Heart left ventricle (tissue), 16 donors: ENCODE data around the gene SMARCC1. TPM values are rescaled to one million over a fixed set of nuclear protein-coding genes. Genes with fewer than 3 reads are reported as not detected.

Experiments
- ATAC-seq, 4 donors: fragments of 200-7000 bp; cut with Tn5 transposase; one replicate each; pipeline ENCODE4 v1.9.1; 2020 to 2022; ENCODE audit warnings: moderate library complexity in 4 of 4, mild to moderate bottlenecking in 3 of 4, moderate number of reproducible peaks in 1 of 4
- DNase-seq, 5 donors: peaks; one replicate each; pipeline ENCODE4 v3.0.0-alpha.2; 2020
- H3K27ac ChIP-seq, 12 donors: fragments of 200-600 bp; sonication (generic) in 4 of 12; one replicate each; pipeline versions ENCODE4 v1.5.0 to v1.8.0; 2016 to 2022; ENCODE audit warnings: mild to moderate bottlenecking in 2 of 12
- H3K27me3 ChIP-seq, 9 donors: fragments of 200-600 bp; sonication (generic) in 2 of 9; one replicate each; pipeline versions ENCODE4 v1.5.1 to v1.8.0; 2016 to 2022; ENCODE audit warnings: mild to moderate bottlenecking in 3 of 9
- H3K36me3 ChIP-seq, 9 donors: fragments of 200-600 bp; sonication (generic) in 2 of 9; one replicate each; pipeline versions ENCODE4 v1.5.0 to v1.8.0; 2018 to 2022; ENCODE audit warnings: mild to moderate bottlenecking in 2 of 9
- H3K4me1 ChIP-seq, 12 donors: fragments of 200-600 bp; sonication (generic) in 4 of 12; one replicate each; pipeline versions ENCODE4 v1.5.0 to v1.8.0; 2016 to 2022; ENCODE audit warnings: mild to moderate bottlenecking in 3 of 12
- H3K4me3 ChIP-seq, 12 donors: fragments of 200-600 bp; sonication (generic) in 4 of 12; one replicate each; pipeline versions ENCODE4 v1.5.0 to v1.8.0; 2017 to 2022; ENCODE audit warnings: mild to moderate bottlenecking in 9 of 12, moderate library complexity in 4 of 12
- H3K9me3 ChIP-seq, 12 donors: fragments of 200-600 bp; sonication (generic) in 4 of 12; one replicate each; pipeline versions ENCODE4 v1.5.0 to v1.8.0; 2016 to 2022; ENCODE audit warnings: mild to moderate bottlenecking in 1 of 12
- CTCF ChIP-seq, 12 donors: fragments of 200-600 bp; sonication (generic) in 4 of 12; IDR thresholded peaks; one replicate each; pipeline versions ENCODE4 v1.5.0 to v1.8.0; 2018 to 2022; ENCODE audit warnings: antibody characterized with exemption in 12 of 12, mild to moderate bottlenecking in 5 of 12
- POLR2A ChIP-seq, 2 donors: fragments of 450-650 bp; IDR thresholded peaks; one replicate each; pipeline ENCODE4 v1.6.1; 2017; ENCODE audit warnings: antibody characterized with exemption in 2 of 2, mild to moderate bottlenecking in 2 of 2, moderate library complexity in 2 of 2
- WGBS, 4 donors: extraction: QIAGEN DNeasy Blood & Tissue Kit in 2 of 4; methylation state at CpG; one replicate each; pipeline versions ENCODE4 v1.1.5 to v1.1.7; 2013 to 2018; 5-methylcytosine and 5-hydroxymethylcytosine counted together
- intact Hi-C, 10 donors: fragments of 100-400 bp; cut with DNase I; formaldehyde crosslinking; loops; one replicate each; pipeline versions ENCODE4 v1.11.1 to v1.14.2; 2022
- polyA plus RNA-seq, 2 donors: library from polyadenylated mRNA; stranded (reverse); fragments of 200-250 nt; gene quantifications; one replicate each; pipeline ENCODE4 v1.2.3, GENCODE V29; 2013
- total RNA-seq, 9 donors: library from RNA; depleted of rRNA in 2 of 9; stranded (reverse); fragments of >200 nt in 2 of 9; fragmentation: NEBNext Ultra II Directional in 3 of 9; extraction: Animal tissue kit (Norgen Biotek cat#: 25700) in 3 of 9; gene quantifications; one replicate each; pipeline versions ENCODE4 v1.1.0 to v1.2.4, GENCODE V29; 2016 to 2023
- donor health status: ischemic (EF 13 %, LVEDD 7.1; RV severe dilation, severe dysfunction).
- donor health status: healthy with polysubstance abuse.
- donor health status: DM: no; HTN: yes; CAD: no.
- donor health status: DM: no; HTN: no; CAD: no.
- donor health status: ischemic (EF 25% LVEDD 6.9; RV normal size, moderate dysfunction).
- donor health status: ischemic (EF 25% LVEDD 5.7; RV mildly dilated, moderate dysfunction).
- donor health status: healthy.
- donor health status: DM: yes; HTN: yes; CAD: no.
- donor health status: ischemic (EF 35%, LVEDD 5.7; RV mildly dilated, moderate dysfunction).
- donor health status: nonischemic (EF 11% LVEDD 7.7; RV severe dilation, severe dysfunction).
- donor health status: DM: yes; HTN: yes; CAD: no.
- donor health status: PGD.
- donor health status: ischemic (EF 29% LVEDD 5.4; RV normal size, mild dysfunction).
- donor health status: nonischemic (EF 23%, LVEDD 6.1; RV moderate dilation, normal function).

Gene SMARCC1
- total and polyA plus RNA-seq, 11 donors, result 5.8 to 31.4 (median 25.5) TPM

DNA sequence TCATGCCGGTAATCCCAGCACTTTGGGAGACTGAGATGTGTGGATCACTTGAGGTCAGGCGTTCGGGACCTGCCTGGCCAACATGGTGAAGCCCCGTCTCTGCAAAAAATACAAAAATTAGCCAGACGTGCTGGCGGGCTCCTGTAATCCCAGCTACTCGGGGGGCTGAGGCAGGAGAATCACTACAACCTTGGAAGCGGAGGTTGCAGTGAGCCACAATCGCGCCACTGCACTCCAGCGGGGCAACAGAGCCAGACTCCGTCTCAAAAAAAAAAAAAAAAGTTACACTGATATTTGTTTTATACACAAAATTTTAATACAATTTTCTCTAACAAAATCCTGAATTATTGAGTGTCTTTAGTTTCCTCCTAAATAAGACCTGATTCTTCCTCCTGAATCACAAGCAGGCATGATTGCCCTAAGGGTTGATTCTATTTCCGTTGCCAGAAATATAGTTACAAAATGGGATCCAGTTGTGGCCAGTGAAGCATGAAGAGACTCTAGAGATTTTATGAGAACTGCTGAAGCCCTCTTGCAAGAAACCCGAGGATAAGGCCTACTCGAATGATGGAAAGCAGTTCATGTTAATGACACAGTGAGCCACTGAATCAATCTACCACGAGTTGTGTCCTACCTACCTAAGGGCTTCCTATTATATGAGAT, 9.6 kb upstream of the SMARCC1 start:
- H3K9me3 ChIP-seq, result peaks cover 0 to 7% (median 0%) of the 10 kb centered on the region in 12 donors
- no peaks in the 10 kb centered on the region for H3K36me3 ChIP-seq
- H3K4me1 ChIP-seq, result peaks cover 0 to 5% (median 0%) of the 10 kb centered on the region in 12 donors
- DNase-seq, result no peak
- TF ChIP-seq POLR2A (IDR thresholded peaks at IDR 0.05) (no peak), CTCF (IDR thresholded peaks at IDR 0.05) (no peak)
- H3K27ac ChIP-seq, result no peak overlapping the region
- WGBS, 4 donors, result 87 to 93% (median 91%) methylated on average over 16 of the region's 16 CpGs
- no peak overlapping the region for H3K4me3 ChIP-seq
- intact Hi-C loops, result no loop called here
- no peaks in the 10 kb centered on the region for H3K27me3 ChIP-seq
- no peak for ATAC-seq

DNA sequence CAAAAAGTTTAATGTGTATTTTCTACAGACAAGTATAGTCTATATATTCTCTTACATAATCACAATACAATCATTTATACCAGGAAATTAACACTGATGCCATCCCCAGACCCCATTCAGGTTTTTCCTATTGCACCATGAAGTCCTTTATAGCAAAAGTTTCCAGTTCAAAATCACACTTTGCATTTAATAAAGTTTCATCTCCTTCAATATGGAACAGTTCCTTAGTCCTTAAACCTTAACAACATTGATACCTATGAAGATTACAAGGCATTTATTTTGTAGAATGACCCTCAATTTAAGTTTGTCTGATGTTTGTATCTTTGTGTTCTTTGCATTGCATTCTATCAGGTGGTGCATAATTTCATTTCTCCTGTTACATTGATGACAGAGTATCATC, 2.0 kb upstream of the SMARCC1 start:
- intact Hi-C loops, result loop anchor here in 4 of 10 donors (5.0 to 10.0 kb wide), 4 partner anchors 41 to 271 kb away; partner anchors contain the start of gene ELP6 (in 1 of the 4)
- no peaks in the 10 kb centered on the region for H3K27me3 ChIP-seq
- peak overlapping the region in 1 of 12 donors; percentile 92 for H3K27ac ChIP-seq

DNA sequence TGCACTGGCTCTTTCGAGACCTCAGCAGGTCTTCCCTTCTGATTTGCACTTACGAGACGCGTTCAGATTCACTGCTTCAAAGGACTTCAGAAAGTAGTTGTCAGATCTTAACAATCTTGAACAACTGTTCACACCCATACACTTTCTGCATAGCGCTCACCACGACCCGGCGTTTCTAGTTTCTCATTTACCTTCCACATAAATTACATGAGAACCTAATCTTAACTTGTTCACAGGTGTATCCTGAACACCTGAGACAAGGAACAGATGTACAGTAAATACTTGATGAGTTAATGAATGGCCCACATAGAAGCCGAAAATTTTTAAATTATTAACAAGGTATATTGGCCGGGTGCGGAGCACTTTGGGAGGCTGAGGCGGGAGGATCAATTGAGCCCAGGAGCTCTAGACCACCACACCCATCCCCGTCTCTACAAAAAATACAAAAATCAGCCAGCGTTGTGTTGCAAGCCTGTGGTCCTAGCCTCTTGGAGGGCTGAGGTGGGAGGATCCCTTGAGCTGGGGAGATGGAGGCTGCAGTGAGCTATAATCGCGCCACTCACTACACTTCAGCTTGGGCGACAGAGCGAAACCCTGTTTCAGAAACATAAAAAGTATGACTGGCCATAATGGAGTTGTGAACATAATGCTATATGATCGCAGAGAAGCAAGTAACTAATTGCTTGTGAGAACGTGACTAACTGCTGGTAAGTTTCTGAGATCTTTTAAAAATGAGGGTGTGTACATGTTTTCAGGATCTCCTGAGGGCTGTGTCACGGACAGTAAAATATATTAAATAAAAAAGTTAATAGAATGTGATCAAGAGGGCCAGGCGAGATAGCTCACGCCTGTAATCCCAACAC, 984 bp upstream of the SMARCC1 start:
- intact Hi-C loops, result loop anchor here in 4 of 10 donors (5.0 to 10.0 kb wide), 4 partner anchors 40 to 270 kb away; partner anchors contain the start of gene ELP6 (in 1 of the 4)
- no peaks in the 10 kb centered on the region for H3K27me3 ChIP-seq
- no peaks in the 10 kb centered on the region for H3K36me3 ChIP-seq
- no peak for ATAC-seq
- H3K27ac ChIP-seq, result peak overlapping the region; percentile 89 to 99 (median 96)
- H3K9me3 ChIP-seq, result no peaks in the 10 kb centered on the region
- H3K4me3 ChIP-seq, result peak overlapping the region; percentile 60 to 98 (median 86)
- WGBS, 4 donors, result 68 to 75% (median 69%) methylated on average over 23 of the region's 23 CpGs
- no peak for TF ChIP-seq POLR2A (IDR thresholded peaks at IDR 0.05)
- no peak for TF ChIP-seq CTCF (IDR thresholded peaks at IDR 0.05)
- no peak for DNase-seq
- H3K4me1 ChIP-seq, result peaks cover 0 to 41% (median 26%) of the 10 kb centered on the region in 12 donors

More for the DNA sequence above, 2.0 kb upstream of the SMARCC1 start:
- Histone ChIP-seq H3K4me1 (peaks cover 0 to 31% (median 25%) of the 10 kb centered on the region in 12 donors), H3K36me3 (no peaks in the 10 kb centered on the region), H3K4me3 (no peak overlapping the region), H3K9me3 (no peaks in the 10 kb centered on the region)
- DNase-seq (no peak), ATAC-seq (no peak)
- TF ChIP-seq CTCF (IDR thresholded peaks at IDR 0.05), result no peak
- no peak for TF ChIP-seq POLR2A (IDR thresholded peaks at IDR 0.05)
